ENCODE data around the gene BMPER. TPM values are rescaled to one million over a fixed set of nuclear protein-coding genes. Genes with fewer than 3 reads are reported as not detected.

Gene BMPER
- total and polyA plus RNA-seq, 10 of the 15 experiments (the other 5 are each of a cell fraction or from before 2014, with no cell fraction given), result 0.02 to 0.08 TPM; not detected in 8

GRCh38 chr7:33986951-33987947 lies 81.9 kb downstream of the BMPER start (continued):
- no peak for TF ChIP-seq CREB1 (IDR thresholded peaks at IDR 0.05; ENCODE audit: low read depth)
- TF ChIP-seq IRF4 (IDR thresholded peaks at IDR 0.05; ENCODE audit: low read depth, low read length), result no peak
- no peak for TF ChIP-seq ATF7 (IDR thresholded peaks at IDR 0.05; ENCODE audit: low read depth)
- TF ChIP-seq YY1 (IDR thresholded peaks at IDR 0.05; ENCODE audit: low read depth, low read length), result no peak
- TF ChIP-seq SIN3A (IDR thresholded peaks at IDR 0.05; ENCODE audit: low read depth, low read length), result no peak

- 0% methylated on average over 1 of the region's 1 CpG for WGBS (ENCODE audit: insufficient coverage, insufficient replicate concordance, low lambda C conversion rate, missing lambda C conversion rate)
- H3K36me3 ChIP-seq (ENCODE audit: control insufficient read depth in 2 of 2, insufficient read depth in 2 of 2, low read length in 1 of 2), result no peaks in the 10 kb centered on the region
- CTCF ChIA-PET, result no interaction called here
- H3K4me3 ChIP-seq, result no peak overlapping the region
- RAD21 ChIA-PET (ENCODE audit: unreplicated experiment), result no interaction called here
- H3K79me2 ChIP-seq (ENCODE audit: control insufficient read depth, insufficient read depth, low read length), result no peaks in the 10 kb centered on the region
- no peak overlapping the region for H2AFZ ChIP-seq (ENCODE audit: control insufficient read depth, low read depth, low read length)
- in situ Hi-C loops (cut with MboI) (no loop called here), intact Hi-C loops (cut with micrococcal nuclease; ENCODE audit: unreplicated experiment) (no loop called here)
- DNase-seq (ENCODE audit: low read depth, low spot score) (no peak), ATAC-seq (no peak), FAIRE-seq (no peak)
- POLR2A ChIA-PET, result no interaction called here
- H3K27ac ChIP-seq (ENCODE audit: control insufficient read depth, insufficient read depth), result no peak overlapping the region
- no peak overlapping the region for H3K9ac ChIP-seq (ENCODE audit: control insufficient read depth, insufficient read depth, low read length)
- BruUV-seq (replicated peaks), result no TSS peak
- SMC1A ChIA-PET (ENCODE audit: uncharacterized antibody, unreplicated experiment), result no interaction called here
- TF ChIP-seq MLLT1 (IDR thresholded peaks at IDR 0.05) (no peak), TBL1XR1 (IDR thresholded peaks at IDR 0.05; ENCODE audit: low read depth, low read length) (no peak), ZBTB4 (CRISPR knock-in tag; IDR thresholded peaks at IDR 0.05) (no peak), NFYA (IDR thresholded peaks at IDR 0.05; ENCODE audit: borderline replicate concordance, low read depth, low read length) (no peak), RELB (IDR thresholded peaks at IDR 0.05; ENCODE audit: low read depth) (no peak), FOXK2 (IDR thresholded peaks at IDR 0.05) (no peak), SREBF2 (IDR thresholded peaks at IDR 0.05; ENCODE audit: low read length) (no peak), HDGF (IDR thresholded peaks at IDR 0.05) (no peak), NR2C1 (IDR thresholded peaks at IDR 0.05) (no peak), PBX3 (IDR thresholded peaks at IDR 0.05; ENCODE audit: insufficient replicate concordance, low read depth, low read length) (no peak), TAF1 (IDR thresholded peaks at IDR 0.05; ENCODE audit: borderline replicate concordance, low read depth, low read length) (no peak)
- H3K4me2 ChIP-seq (ENCODE audit: control insufficient read depth, insufficient read depth), result no peak overlapping the region
- no peaks in the 10 kb centered on the region for H4K20me1 ChIP-seq (ENCODE audit: control insufficient read depth, insufficient read depth)
- H3K4me1 ChIP-seq (ENCODE audit: control insufficient read depth, insufficient read depth, low read length), result no peaks in the 10 kb centered on the region
- no peaks in the 10 kb centered on the region for H3K27me3 ChIP-seq (replicated peaks in 1 of 2; ENCODE audit: control insufficient read depth in 2 of 2, insufficient read depth in 2 of 2, low read length in 1 of 2)
- no peaks in the 10 kb centered on the region for H3K9me3 ChIP-seq (replicated peaks; ENCODE audit: control insufficient read depth, insufficient read depth, low read length)
Measured at GRCh38 chr7:33996899-33997298, 91.6 kb downstream of the BMPER start.
